ENCODE results near the gene ATP9B. TPM values are rescaled to one million over a fixed set of nuclear protein-coding genes. Genes with fewer than 3 reads are reported as not detected.

The ATP9B gene
- total RNA-seq, 1 donor from 2014 or later = 28.5 TPM

DNA sequence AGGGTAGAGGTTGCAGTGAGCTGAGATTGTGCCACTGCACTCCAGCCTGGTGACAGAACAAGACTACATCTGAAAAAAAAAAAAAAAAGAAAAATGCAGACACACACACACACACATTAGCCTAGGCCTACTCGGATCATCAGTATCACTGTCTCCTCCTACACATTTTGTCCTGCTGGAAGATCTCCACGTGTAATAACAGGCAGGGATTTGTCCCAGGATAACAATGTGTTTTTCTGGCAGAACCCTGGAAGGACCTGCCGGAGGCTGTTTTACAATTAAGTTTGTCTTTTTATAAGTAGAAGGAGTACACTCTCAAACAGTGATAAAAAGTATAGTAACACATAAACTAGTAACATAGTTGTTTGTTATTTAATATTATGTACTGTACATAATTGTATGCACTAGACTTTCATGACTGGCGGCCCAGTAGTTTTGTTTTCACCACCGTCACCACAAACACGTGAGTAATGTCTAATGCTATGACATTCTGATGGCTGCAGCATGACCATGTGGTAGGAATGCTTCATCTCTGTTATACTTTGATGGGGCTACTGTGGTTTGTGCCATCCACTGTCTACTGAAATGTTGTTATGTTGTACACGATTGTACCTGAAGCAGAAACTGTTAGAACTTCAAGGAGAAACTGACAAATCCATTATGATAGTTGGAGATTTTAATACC lies 130.6 kb downstream of the ATP9B start:
- DNase-seq (ENCODE audit: low spot score) = no peak

DNA sequence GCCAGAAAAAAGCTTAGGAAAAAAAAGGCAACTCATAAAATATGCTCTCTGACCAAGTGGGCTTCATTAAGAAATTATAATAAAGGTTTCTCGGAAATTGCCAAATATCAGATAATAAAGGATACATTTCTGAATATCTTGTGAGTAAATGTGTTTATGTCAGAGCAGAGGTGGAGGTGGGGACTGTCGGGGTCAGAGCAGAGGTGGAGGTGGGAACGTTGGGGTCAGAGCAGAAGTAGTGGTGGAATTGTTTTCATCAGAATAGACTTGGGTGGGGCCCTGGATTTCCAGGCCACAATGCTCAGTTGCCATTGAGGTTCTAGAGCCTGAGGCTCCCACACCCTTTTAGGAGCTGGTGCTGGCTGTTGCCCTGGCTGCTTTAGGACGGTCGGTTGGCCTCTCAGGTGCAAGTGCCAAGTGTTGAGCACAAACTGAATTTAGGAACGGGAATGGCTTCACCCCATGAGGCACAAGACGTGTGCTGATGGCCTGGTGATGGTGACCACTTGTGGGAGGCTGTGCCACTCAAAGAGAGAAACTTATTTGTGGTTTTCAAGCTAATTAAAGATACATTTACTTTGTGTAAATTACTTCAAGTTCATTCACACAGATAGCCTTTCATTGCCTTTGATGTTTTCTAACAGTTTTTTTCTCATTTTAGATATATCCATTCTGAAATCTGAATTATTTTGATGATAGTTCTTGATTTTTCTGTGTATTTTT lies 131.5 kb downstream of the ATP9B start:
- no peak for DNase-seq (ENCODE audit: low spot score)

DNA sequence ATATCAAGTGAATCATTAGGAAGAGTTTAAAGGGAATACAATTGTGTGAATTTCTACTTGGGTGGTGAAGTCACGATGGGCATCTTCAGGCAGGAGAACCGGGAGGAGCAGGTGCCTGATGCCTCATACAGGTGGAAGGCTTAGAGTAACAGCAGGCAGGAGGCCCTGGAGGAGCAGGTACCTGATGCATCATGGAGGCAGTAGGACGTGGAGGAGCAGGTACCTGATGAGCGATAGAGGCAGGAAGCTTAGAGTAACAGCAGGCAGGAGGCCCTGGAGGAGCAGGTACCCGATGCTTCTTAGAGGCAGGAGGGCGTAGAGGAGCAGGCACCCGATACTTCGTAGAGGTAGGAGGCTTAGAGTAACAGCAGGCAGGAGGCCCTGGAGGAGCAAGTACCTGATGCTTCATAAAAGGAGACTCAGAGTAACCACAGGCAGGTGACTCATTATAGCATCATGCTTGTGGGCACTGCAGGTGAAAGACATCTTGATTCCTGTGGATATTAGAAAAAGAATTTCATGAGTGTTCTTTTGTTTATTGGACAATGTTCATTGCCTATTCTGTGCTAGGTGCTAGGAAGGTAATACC lies 133.9 kb downstream of the ATP9B start:
- no peak for DNase-seq (ENCODE audit: low spot score)

DNA sequence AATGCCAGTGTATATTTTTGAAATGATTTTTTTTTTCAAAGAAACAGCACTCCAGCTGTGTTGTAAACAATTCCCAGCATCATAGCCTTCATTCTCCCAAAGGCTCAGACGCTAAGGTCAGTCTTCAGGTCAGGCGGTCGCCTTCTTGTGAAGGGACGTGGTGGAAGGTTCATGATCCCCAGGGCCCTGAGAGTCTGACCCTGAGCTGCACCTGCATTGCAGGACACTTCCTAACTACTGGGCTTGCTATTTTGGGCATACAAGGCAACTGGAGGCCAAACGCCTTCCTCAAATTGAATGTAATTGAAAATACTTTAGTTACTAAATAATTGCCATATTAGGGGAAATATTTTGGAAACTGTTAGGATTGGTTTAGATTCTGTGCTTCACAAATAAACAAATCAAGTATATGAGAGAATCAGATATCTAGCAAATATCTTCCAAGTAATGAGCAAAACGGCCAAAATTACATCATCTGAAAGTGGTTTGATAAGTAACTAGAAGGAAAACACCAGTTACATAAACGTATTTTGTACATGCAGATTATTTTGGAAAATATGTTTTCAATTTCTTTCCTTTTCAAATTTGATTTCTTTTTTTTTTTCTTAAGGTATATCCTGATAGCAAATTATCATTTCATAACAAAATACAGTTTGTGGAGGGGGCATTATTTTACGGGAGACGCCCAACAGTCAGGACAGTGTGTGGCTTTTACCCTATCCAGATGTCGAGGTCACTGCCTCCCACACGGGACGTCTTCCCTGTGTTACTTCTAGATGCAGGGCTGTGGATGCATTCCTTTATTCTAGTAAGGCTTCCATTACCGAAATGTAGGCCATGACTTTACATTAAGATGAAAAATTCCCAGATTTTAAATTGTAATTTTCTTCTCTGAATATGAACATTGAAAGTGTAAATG lies 136.0 kb downstream of the ATP9B start:
- no peak for DNase-seq (ENCODE audit: low spot score)

DNA sequence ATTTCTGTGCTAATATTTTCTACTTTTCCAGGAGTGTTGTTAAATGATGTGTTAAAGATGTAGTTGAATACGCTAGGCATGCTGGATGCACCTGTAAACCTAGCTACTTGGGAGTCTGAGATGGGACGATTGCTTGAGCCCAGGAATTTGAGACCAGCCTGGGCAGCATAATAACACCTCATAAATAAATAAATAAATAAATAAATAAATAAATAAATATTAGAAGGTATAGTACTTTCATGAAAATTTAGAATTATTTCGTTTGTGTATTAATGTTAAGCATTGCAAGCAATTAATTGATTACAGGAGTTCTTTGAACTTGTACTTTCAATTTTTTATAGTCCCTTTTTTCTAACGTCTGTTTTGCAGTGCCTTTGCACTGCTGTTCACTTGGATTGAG lies 137.2 kb downstream of the ATP9B start:
- no peak for DNase-seq (ENCODE audit: low spot score)

DNA sequence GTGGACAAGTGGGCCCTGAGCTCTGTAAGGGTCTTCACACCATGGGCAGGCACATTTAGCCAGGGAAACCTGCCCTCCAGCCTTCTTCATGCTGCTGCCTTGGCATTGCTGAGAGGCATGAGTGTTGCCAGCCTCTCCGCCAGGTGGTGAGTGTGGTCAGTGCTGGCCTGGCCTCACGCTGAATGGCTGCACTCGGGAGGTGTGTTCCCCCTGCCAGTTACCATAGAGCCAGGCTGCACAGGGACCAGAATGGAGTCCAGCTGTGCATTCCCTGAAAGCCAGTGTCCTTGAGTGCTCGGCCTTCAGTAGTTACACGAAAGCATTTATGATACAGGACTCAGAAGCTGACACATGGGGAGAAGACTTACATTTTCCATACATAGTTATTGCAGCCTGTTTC lies 139.7 kb downstream of the ATP9B start:
- no peak for DNase-seq (ENCODE audit: low spot score)

DNA sequence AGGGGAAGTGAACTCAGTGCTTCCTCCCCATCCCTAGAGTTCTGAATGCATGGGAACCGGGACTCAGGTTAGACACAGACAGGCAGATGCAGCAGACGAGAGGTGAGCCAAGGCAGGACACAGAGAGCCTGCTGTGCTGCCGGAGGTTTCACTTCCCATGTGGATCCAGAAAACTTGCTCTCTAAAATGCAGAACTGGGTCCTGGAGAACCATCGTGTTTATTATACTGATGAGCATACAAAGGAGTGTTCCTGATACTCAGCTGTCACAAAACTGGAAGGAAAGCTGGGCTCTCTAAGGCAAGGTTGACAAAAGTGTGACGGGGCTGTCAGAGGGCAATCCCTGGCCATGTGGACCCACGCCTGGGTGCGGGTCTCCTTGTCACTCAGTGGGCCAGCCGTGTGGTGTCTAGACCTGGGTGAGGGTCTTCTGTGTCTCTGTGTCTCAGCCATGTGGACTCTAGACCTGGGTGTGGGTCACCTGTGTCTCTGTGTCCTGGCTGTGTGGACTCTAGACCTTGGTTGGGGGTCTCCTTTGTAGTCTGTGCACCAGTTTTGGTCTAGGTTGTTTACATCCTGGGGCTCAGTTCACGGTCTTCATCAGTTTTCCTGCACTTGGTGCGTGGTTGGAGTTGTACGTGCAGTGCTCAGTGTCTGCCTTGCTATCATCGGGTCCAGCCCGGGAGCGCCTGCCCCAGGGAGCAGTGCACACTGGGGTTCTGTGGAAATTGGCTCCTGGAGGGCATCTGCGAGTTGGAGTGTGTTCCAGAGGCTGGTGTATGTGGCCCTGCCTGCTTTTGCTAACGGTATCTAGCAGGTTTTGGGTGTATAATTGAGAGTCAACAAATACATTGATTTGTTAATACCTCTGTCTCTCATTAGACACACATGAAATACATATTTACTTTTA lies 141.1 kb downstream of the ATP9B start:
- DNase-seq (ENCODE audit: low spot score) = no peak

DNA sequence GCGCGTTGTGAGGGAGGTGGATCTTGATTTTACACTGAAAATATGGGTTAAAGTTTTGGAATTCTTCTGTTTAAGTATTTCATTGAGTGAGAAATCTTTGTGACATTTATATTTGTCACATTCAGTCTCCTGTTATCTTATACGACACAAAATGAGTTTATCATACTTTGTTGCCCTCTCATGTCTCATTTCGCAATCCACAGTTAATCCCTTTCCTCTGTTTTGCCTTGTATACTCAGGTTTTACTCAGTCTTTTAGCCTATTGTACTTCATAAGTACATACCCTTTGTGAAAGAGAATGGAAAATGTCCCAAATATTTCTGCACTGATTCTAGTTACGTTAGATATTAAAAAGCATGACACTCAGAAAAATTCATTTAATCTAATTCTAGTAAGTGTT lies 142.7 kb downstream of the ATP9B start:
- DNase-seq (ENCODE audit: low spot score) = no peak

DNA sequence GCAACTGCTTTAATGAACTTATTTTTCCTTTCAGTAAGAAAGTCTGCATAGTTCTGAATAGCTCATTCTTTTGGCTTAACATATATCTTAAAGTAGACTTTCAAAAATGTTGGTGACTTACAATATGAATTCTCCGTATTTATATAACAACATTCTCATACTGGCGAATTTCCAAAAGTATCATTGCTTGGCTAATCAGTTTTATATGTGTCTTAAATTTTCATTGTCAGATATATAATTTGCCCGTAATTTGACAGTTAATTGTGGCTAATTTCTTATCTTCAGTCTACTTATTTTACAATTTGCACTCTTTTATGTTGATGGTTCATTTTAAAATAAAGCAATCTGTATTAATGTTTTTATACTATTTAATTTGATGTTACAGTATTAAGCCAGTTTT lies 144.9 kb downstream of the ATP9B start:
- DNase-seq (ENCODE audit: low spot score) = no peak

DNA sequence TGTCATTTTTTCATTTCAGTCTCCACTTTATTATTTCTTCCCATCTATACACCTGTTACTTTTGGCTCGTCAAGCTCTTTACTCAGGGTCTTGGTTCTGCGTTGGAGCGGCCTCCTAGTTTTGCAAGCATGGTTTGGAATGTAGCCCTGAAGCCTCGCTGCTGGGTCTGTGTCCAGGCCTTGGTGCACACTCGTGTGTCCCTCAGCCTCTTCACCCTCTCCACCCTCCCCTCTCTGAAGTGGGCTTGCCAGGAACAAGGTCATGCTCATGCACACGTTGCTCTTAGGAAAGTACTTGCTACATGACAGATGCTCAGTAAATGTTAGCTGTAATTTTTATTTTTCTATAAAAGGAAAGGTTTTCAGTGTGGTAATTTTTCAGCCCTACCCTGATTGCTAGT lies 147.0 kb downstream of the ATP9B start:
- no peak for DNase-seq (ENCODE audit: low spot score)

DNA sequence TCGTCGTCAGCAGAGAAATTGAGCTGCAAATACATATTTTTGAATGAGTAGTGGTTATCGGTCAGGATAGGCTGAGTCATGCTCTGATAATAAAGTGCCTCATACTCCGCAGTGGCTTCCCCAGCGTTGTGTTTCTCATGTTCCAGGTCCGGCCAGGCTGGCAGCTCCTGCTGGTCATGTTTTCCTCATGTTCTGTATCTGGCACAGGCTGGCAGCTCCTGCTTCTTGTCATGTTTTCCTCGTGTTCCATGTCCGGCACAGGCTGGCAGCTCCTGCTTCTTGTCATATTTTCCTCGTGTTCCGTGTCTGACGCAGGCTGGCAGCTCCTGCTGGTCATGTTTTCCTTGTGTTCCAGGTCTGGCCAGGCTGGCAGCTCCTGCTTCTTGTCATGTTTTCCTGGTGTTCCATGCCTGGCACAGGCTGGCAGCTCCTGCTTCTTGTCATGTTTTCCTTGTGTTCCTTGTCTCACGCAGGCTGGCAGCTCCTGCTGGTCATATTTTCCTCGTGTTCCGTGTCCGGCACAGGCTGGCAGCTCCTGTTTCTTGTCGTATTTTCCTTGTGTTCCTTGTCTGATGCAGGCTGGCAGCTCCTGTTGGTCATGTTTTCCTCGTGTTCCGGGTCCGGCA lies 148.9 kb downstream of the ATP9B start:
- no peak for DNase-seq (ENCODE audit: low spot score)

DNA sequence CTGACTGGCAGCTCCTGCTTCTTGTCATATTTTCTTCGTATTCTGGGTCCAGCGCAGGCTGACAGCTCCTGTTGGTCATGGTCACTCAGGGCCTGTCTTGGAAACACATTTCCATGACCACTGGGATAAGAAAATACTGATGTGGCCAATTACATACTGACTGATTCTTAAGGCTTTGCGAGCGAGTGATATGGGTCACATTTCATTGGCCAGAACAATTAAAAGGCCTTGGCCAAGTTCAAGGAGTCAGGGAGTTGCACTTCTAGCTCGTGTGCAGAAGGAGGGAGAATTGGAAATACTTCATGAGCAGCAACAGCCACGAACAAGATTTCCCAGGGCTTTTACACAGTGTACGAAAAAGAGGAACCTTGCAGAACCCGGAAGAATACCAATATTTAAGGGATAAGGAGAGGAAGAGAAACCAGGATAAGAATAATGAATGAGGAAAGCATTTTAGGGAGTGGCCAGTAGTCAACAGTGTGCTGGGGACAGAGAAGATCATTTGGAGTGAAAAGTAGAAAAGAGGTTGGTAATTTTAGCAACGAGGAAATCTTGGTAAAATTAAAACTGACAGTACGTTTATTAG lies 149.5 kb downstream of the ATP9B start:
- no peak for DNase-seq (ENCODE audit: low spot score)

DNA sequence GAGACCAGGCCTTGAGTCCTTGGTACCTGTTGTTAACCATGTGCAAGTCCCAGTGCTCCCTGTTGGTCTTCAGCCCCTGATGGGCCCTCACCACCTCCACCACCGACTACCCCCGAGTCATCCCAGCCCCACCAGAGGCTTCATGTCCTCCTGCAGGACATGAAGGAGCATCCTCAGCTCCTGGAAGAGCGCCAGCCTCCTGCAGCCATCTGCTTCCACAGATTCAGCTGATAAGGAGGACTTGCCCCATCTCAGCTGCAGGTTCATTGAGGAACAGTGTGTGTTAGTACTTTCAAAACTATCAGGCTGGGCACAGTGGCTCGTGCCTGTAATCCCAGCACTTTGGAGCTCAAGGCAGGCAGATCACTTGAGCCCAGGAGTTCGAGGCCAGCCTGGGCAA lies 151.9 kb downstream of the ATP9B start:
- DNase-seq (ENCODE audit: low spot score) = no peak

DNA sequence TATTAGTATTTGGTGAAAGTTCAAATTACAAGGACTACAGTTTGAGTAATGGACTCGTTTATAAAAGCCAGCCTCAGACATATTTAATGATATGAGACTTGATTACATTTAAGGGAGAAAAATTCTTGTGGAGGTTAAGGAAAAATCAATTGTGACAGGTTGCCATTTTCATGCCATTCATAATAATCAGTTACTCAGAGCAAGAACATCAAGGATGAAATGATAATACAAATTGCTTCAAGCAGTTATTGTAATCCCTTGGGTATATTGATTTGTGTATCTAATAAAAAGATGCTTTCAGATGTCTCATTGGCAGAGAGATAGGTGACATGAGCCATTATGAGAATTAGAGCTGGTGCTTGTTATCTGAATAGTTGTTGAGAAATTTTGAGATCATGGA lies 153.6 kb downstream of the ATP9B start:
- no peak for DNase-seq (ENCODE audit: low spot score)

DNA sequence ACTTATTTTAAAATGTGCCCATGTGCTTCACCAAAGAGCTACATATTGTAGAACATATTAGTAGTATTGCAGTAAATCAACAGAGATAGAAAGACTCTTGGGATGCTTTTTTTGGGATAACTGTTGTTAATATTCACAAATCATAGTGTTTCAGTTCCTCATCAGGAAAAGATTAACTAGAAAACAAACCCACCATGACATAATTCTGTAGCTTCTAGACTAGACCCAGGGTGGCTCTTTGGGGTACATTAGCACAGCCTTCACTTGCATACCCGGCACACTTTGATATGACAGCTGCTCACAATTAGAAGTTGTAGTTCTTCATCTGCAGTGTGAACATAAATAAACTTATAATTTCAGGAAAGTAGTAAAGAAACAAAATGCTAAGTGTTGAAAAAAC lies 154.2 kb downstream of the ATP9B start:
- DNase-seq (ENCODE audit: low spot score) = no peak

DNA sequence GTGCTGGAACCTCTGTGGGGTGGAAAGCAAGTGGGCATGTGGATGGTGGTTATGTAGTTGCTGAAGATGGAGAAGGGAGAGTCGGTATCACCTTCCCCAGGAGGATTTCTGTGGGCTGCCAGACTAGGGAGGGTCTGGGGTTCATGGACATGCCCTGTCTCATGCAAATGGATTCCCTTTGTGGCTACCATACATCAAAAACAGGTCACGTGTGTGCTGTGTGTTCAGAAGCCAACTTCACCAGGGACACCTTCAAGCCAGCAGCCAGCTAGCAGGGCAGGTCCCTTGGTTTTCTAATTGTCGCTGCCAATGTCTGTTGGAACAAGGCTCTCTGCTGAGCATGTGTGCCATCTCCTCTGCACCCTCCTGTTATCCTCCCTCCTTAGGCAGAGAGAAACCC lies 155.2 kb downstream of the ATP9B start:
- no peak for DNase-seq (ENCODE audit: low spot score)

DNA sequence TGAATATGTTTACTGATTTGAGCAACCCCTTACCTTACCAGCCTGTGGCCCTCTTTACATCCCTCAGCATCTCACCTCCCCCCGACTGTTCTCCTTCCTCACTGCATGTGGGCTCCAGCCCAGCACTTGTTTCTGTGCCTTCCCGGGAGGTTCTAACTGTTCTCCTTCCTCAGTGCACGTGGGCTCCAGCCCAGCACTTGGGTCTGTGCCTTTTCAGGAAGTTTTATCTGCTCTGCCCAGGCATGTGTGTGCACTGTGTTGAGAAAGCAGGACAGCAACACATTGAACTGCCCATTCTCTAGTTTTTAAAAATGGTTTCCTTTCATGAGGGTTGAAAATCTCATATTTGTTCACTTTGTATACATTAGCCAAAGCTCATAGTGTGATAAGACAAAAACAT lies 158.4 kb downstream of the ATP9B start:
- no peak for DNase-seq (ENCODE audit: low spot score)

DNA sequence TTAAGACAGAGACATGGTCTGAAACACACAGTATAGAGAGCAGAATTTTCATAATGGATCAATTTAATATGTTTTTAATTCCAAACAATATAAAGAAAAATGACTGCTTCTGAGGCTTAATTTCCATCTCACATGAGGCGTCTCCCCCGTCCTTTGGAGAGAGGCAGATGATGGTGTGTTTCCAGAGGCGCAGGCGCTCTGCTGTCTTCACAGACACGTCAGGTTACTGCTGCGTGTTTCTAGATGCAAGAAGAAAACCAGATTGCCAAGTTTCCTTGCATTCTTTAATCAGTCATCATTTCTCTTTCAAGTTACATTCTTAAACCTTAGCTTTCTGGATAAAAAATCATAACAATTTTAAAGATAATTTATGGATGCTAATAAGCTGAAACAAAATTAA lies 160.2 kb downstream of the ATP9B start:
- DNase-seq (ENCODE audit: low spot score) = no peak

DNA sequence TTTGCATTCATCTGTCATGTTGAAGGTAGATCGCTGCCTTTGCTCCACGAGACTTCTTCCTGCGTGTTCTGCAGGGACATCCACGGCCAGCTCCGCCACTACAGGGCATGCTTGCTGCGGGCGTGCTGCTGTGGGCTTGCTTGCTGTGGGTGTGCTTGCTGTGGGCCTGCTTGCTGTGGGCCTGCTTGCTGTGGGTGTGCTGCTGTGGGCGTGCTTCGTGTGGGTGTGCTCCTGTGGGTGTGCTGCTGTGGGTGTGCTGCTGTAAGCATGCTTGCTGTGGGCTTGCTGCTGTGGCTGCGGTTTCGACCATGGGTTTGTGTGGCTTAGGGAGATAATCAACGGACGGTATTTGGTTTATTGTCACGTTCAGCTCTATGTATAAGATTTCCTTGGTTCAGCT lies 165.2 kb downstream of the ATP9B start:
- DNase-seq (ENCODE audit: low spot score) = no peak

DNA sequence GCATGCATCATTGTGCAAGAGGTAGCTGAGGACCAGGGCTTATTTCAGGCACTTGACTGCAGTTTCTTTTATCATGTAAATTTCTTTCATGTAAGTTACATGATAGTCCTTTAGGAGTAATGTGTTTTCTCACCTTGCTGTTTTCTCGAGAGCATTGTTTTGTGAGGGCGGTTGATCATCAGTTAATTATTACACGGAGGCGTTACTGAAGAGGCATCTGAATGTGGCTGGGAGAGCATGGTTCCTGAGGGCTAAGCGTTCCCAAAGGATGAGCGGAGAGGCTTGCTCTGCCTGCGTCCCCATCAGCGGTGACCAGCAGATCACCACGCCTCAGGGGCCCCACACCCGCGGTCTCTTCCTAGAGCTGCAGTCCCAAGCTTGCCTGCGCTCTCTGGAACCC lies 170.4 kb downstream of the ATP9B start:
- no peak for DNase-seq (ENCODE audit: low spot score)

Measured in mucosa of gallbladder (tissue), 1 donor.